C4-2B (cell line): ENCODE measurements around the gene CLIP4.

Experiments
- CTCF ChIP-seq: fragments of 450-650 bp; conservative IDR thresholded peaks from 2 replicates; pipeline ENCODE4 v1.5.1; 2017; ENCODE audit warnings: mild to moderate bottlenecking
- ZFX ChIP-seq: fragments of 450-650 bp; IDR thresholded peaks from 2 replicates; pipeline ENCODE4 v1.6.1; 2017

- TF ChIP-seq CTCF (no peak), ZFX (no peak)
These were observed 2.8 kb upstream of the CLIP4 start for GRCh38 chr2:29112379-29112778.
